ENCODE data around the gene NDUFV1.
A peak's percentile ranks its signal among the peaks of the same experiment; 100 is the strongest.

The NDUFV1 gene

DNA sequence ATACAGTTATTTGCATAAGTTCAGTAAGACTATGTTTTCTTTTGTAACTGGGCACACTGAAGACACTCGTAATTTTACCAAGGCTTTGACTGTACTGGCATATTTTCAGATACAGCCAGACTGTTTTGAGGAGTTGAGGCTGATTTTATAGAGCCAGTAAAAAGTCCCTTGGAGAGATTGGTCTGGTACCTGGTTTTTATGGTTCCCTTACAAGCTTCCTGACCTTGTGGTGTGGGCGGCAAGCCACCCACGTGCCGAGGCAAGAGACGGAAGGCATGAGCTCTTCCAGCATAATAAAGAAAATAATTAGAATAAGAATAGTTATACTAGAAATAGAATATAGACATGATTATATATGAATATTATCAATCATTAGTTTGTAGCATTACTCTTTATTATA is 34.4 kb upstream of the NDUFV1 start:
- TF ChIP-seq ZFX (IDR thresholded peaks at IDR 0.05) (no peak), CTCF (conservative IDR thresholded peaks at IDR 0.05) (0 out of 2 replicates have a peak, but pooled peaks have one; percentile 49)
- H3K27ac ChIP-seq, result no peak overlapping the region

- TF ChIP-seq CTCF (conservative IDR thresholded peaks at IDR 0.05) (peak; percentile 96), ZFX (IDR thresholded peaks at IDR 0.05) (no peak)
- H3K27ac ChIP-seq, result no peak overlapping the region
Measured at GRCh38 chr11:67572747-67573419, 33.9 kb upstream of the NDUFV1 start.

GRCh38 chr11:67574938-67575337 is 31.8 kb upstream of the NDUFV1 start:
- TF ChIP-seq CTCF (conservative IDR thresholded peaks at IDR 0.05), result no peak
- TF ChIP-seq ZFX (IDR thresholded peaks at IDR 0.05), result no peak
- H3K27ac ChIP-seq, result no peak overlapping the region

- H3K27ac ChIP-seq, result no peak overlapping the region; the same call in 1 of the 2 replicates
- TF ChIP-seq ZFX (IDR thresholded peaks at IDR 0.05) (no peak), CTCF (conservative IDR thresholded peaks at IDR 0.05) (no peak)
Measured at GRCh38 chr11:67576735-67577475, 29.8 kb upstream of the NDUFV1 start.

DNA sequence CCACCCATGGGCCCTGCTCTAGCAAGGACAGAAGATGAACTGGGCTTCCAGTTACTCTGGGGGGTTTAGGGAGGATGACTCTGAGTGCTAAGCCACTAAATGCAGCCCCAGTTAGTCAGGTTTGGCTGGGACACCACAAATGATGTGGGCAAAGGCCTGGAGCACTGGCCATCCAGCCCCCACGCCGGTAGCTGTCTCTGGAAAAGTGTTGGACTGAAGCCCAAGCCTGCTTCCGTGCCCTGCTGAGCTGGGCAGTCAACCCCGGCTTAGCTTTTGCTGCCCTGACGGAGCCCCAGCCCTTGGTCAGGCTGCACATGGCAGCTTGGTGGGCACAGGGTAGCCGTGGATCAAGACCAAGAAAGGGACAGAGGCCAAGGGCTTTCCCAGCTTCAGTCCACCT is 28.8 kb upstream of the NDUFV1 start:
- H3K27ac ChIP-seq, result peak overlapping the region; percentile 75
- TF ChIP-seq ZFX (IDR thresholded peaks at IDR 0.05), result no peak
- no peak for TF ChIP-seq CTCF (conservative IDR thresholded peaks at IDR 0.05)

DNA sequence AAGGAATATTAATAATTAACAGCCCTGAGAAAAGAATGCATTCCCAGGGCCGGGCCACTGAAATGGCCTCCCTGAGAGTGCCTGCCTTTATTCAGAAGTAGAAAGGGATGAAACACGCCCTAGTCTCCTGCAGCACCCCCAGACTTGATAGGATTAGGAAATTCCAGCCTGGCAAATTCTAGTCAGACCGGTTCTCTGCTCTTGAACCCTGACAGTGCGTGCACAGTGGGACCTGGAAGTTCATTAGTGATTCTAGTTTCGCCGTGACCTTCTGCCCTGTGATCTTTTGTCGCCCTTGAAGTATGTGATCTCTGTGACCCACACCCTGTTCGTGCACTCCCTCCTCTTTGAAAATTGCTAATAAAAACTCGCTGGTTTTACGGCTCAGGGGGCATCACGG is 25.3 kb upstream of the NDUFV1 start:
- peak overlapping the region; percentile 75 for H3K27ac ChIP-seq
- TF ChIP-seq ZFX (IDR thresholded peaks at IDR 0.05), result no peak
- TF ChIP-seq CTCF (conservative IDR thresholded peaks at IDR 0.05), result no peak

- H3K27ac ChIP-seq, result peak overlapping the region; percentile 75
- TF ChIP-seq CTCF (conservative IDR thresholded peaks at IDR 0.05) (no peak), ZFX (IDR thresholded peaks at IDR 0.05) (no peak)
Measured at GRCh38 chr11:67582011-67582410, 24.7 kb upstream of the NDUFV1 start.
